GM21528 (cell line): Measurements from ENCODE around the gene RAB11FIP4.

Source experiments
- ATAC-seq: cut with Tn5 transposase; IDR thresholded peaks from one replicate; pipeline ENCODE4 v1.9.1; 2021; ENCODE audit warnings: mild to moderate bottlenecking, moderate library complexity; ENCODE audit not compliant: unreplicated experiment, low FRiP score

RAB11FIP4 gene

GRCh38 chr17:31404028-31404949, 12.8 kb downstream of the RAB11FIP4 start:
- ATAC-seq: no peak

DNA sequence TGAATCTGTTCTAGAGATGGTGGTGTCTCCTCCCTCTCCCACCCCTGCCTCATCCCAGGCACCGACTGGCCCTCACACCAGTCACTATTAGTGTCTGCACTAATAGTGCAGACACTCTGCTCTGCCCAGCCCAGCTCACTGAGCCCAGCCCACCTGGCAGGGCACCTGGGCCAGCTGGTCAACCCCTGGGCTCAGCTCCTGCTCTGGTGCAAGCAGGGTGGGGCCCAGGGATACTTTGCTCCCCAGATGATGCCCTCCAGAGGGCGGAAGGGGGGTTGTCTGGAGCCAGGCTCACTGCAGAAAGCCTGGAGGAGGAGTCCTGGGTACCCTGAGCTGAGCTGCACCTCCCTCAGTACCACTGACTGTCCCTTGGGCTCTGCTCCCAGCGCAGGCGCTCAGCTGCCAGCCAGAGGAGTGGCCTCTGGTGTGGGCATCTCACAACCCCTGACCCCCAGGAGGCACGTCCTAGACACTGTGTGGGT, 14.5 kb downstream of the RAB11FIP4 start:
- no peak for ATAC-seq

- ATAC-seq: no peak
These were observed 17.1 kb downstream of the RAB11FIP4 start for GRCh38 chr17:31408586-31408985.

DNA sequence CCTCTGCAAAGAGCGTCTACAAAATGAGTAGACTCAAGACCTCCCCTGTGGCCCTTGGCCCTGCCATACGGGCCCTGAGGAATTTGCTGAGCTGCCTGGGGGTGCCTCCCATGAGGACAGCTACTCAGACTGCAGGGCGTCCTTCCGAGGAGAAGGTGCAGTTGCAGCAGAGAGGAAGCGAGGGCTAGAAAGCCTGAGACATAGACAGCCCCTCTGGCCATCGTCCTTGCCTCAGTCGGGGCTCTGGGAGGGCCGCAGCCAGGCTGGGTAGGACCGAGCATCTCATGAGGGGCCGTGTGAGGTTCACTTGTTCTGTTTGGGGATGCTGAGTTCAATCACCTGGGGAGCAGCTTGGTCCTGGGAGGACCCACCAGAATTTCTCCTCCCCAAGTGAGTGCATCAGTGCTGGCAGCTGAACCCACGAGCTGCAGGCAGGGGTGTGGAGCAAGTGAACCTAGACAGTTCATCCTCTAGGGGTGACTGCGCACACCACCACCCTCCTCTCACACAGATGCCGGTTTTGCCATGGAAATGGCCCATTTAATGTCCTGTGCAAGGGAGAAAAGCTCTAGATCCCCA, 20.3 kb downstream of the RAB11FIP4 start:
- no peak for ATAC-seq

DNA sequence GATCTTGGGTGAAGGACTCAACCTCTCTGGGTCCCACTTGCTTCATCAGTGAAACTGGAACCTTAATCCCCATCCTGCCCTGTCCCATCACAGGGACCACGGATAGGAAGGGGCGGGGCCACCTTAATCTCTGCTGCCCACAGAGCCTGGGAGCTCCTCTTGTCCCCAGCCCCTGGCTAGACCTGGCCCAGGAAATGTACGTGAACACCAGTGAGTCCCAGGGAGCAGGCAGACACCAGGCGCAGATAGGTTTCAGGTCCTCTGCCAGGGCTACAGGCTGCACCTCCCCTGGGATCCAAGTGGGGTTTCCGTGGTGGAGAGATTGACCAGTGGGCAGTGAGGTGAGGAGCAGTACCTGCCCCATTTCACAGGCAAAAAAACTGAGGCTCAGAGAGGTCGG, 21.0 kb downstream of the RAB11FIP4 start:
- ATAC-seq: no peak

- no peak for ATAC-seq
These were observed 21.8 kb downstream of the RAB11FIP4 start for GRCh38 chr17:31413081-31413799.

- ATAC-seq: no peak
These were observed 22.5 kb downstream of the RAB11FIP4 start for GRCh38 chr17:31413874-31414549.

DNA sequence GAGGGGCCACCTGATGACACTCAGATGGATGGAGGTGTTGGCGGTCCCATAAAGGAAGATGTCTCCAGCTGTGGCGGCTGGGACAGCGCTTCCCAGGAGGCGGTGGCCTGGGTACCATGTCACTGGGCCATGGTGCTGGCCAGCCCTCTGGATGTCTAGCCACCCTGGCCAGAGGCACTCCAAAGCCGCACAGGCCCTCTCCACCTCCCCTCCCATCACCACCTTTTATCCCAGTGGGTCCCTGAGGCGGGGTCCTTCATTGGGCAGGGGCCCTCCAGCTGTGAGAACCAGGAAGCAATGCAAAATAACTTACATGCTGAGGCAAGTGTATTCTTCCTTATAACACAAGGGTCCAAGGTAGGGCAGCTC, 23.1 kb downstream of the RAB11FIP4 start:
- ATAC-seq: no peak

DNA sequence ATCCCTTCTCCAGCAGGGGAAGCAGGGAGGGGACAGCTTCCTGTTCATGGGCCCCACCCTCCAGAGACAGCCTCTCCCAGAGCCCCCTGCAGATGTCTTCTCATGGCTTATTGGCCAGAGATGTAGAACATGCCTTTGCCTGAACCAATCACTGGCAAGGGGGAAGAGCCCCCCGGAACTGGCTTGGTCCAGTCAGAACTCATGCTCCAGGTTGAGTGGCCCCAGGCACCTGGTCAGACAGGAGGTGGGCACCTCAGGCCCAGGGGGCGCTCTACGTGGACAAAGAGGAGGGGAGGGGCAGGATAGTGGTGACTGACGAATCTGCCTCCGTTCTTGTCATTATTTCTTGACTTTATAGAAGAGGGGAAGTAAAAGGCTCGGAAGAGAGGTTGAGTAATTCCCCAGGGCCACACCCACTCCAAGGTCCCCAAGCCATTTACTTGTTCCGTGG, 23.6 kb downstream of the RAB11FIP4 start:
- ATAC-seq: no peak

DNA sequence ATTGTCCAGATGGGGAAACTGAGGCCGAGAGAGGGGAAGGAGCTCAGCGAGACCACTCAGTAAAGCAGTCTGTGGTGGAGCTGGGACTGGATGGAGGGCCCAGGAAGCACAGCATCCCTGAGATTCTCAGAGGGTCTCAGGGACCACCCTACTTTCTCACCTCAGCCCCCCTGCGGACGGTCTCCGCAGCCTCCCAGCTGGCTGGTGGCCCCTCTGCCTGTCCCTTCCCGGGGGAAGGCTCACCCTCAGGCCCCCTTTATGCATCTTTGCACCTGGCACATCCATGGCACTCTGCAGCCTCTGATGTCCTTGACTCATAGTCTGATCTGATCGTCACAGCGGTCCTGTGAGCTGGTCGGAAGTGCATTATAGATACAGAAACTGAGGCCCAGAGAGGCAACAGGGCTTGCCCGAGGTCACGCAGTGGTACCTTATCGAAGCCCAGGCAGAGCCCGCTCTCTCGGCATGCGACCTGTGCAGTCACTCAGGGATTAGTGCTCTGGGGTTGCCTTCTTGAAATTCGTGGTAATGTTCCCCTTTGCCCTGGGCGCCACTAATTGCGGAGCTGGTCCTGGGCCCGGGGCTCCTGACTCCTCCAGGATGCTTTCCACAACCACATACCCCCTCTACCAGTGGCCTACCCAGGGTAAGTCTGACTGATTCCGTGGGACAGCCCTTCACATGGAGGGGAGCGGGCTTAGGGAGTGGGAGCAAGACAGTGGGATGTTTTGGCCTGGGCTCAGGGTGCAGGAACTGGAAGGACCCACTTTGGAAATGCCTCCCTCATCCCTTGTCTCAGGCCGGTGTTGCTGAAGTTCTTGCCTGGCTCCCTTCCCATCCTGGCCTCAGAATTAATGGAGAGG, 24.4 kb downstream of the RAB11FIP4 start:
- ATAC-seq: no peak

- ATAC-seq: no peak
These were observed 25.0 kb downstream of the RAB11FIP4 start for GRCh38 chr17:31416503-31416923.

DNA sequence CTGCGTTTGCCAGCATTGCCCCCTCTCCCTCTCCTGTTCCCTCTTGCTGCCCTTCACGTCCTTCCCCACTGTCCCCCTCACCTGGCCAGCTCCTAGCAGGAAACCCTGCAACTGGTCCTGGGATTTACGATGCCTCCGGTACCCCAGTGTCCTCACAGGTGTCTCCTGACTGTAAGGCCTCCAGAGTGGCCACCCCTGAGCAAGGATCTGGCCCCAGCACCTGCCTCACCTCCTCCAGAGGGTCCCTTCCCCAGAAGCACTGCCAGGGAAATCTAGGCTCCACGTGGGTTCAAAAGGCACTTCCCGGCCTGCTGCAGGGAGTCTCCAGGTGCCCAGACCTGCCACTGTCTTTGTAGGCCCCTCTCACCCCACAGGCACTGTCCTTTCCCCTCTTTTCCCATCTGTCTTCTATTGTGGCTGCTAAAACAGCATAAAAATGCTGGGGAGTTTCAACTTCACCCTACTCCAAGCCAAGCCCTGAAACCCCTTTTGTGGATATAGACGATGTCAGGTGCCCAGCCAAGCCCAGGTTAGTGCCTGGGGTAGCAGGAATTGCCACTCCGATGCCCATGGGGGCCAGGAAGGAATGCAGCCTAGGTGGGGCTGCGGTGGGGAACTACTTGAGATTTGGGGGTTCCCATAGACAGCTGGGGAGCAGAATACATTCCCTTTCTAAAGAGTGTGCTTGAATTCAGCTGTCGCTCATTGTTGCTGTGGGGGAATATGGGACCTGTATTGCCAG, 25.7 kb downstream of the RAB11FIP4 start:
- ATAC-seq: no peak

- no peak for ATAC-seq
These were observed 27.4 kb downstream of the RAB11FIP4 start for GRCh38 chr17:31418773-31419350.

DNA sequence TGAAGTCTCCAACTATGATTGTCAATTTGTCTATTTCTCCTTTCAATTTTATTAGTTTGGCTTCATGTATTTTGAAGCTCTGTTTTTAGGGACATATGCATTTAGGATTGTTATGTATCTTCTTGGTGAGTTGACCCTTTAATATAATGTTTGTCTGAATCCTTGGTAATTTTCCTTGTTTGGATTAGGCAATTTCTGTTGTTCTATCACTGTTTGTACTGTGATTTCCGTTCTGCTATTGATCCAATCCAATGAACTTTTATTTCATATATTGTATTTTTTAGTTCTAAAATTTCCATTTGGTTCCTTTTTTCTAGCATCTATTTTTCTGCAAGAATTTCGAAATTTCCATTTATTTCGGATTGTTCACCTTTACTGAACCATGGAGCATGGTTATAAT, 31.0 kb downstream of the RAB11FIP4 start:
- no peak for ATAC-seq

GRCh38 chr17:31424944-31425281, 33.4 kb downstream of the RAB11FIP4 start:
- ATAC-seq: no peak

DNA sequence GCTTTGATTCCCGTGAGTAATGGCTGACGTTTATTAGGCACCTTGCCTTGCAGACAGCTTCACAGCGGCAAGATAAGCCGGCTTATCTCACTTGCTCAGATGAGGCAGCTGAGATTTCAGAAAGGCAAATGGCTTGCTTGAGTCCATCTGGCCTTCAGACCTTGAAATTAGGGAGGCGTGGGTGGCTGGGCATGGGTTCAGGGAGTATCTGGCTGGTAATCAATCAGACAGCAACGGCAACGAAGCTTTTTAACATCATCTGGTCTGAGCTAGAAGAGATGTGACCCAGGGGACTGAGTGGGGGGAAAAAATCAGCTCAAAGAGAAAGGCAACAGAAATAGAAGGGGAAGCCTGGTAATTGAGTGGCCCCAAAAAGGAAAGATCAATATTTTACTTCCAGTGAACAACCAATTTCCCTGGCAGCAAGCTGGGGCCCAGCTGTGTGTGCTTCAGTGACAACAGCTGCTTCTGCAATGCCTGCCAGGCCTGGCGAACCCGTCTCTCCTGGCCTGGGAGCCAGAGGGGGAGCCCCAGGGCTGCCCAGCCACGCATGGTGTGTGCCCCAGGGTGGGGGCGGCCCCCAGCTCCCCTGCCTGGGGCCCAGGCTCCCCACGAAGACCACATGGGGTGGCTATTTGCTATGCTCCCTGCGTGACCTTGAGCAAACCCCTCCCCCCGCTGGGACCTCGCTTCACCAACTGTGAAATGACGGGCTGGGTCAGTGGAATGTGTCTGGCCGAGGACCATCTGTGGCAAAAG, 34.0 kb downstream of the RAB11FIP4 start:
- no peak for ATAC-seq

GRCh38 chr17:31427684-31428083, 36.2 kb downstream of the RAB11FIP4 start:
- no peak for ATAC-seq

DNA sequence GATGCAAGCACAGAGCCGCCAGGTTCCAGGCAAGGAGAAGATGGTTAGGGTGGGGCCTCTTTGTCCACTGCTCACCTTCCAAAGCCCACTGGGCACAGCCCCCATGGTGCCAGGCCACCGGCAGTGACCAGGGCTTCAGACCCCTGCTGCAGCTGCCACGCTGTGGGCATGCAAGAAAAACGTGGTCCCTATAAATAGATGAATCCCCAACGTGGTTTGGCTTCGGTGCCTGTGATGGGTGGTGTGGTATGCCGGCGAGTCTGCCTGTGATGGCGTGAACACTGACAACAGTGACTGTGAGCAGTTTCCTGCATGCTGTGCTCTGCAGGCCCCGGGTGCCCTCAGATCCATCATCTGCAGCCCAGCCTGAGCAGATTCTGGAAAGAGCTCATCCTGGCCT, 36.6 kb downstream of the RAB11FIP4 start:
- no peak for ATAC-seq
